Endometrial microvascular endothelial cells (primary cell): ENCODE results near the gene ADGRG1. TPM values are rescaled to one million over a fixed set of nuclear protein-coding genes. Genes with fewer than 3 reads are reported as not detected.
"Not testable (repeated sequence)": the region's sequence is repeated elsewhere in the genome, so short reads cannot be mapped to it uniquely, and the experiment has no call there.

Source experiments
- in situ Hi-C: cut with HindIII; loops from 2 replicates; pipeline ENCODE4 v1.10.0; 2017; ENCODE audit warnings: low sequenced_read_pairs, low pct_unique_long_range_greater_than_20kb; ENCODE audit errors: inconsistent ontology term
- total RNA-seq: library from RNA; depleted of rRNA; stranded (reverse); fragments of >200 nt; gene quantifications from one replicate; pipeline ENCODE4 v1.2.3, GENCODE V29; 2015; ENCODE audit errors: inconsistent ontology term

The ADGRG1 gene
- total RNA-seq, 1 donor from 2014 or later, result 242 TPM

DNA sequence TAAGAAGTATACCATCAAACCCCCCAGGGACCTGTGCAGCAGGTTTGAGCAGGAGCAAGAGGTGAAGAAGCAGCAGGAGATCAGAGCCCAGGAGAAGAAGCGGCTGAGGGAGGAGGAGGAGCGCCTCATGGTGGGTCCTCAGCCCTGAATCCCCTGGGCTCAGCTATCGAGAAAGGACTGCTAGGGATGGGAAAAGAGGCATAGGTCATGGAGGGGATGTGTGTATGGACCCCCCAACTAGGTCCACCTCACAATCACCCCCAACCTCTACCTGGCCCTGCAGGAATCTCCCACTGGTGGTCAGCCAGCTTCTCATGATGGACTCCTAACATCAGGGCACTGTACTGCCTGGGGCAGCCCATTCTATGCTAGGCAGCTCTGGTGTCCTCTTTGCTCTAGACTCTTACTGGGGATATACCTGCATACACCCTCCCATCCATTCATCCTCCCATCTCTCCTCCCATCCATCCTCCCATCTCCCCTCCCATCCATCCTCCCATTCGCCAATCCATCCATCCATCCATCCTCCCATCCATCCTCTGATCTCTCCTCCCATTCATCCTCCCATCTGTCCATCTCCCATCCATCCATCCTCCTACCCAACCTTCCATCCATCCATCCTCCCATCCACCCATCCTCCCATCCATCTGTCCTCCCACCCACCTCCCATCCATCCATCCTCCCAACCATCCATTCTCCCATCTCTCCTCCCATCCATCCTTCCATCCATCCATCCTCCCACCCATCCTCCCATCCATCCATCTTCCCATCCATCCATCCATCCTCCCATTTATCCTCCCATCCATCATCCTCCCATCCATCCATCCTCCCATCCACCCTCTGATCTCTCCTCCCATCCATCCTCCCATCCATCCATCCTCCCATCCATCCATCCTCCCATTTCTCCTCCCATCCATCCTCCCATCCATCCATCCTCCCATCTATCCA is 76.7 kb downstream of the ADGRG1 start:
- in situ Hi-C loops, result no loop called here

DNA sequence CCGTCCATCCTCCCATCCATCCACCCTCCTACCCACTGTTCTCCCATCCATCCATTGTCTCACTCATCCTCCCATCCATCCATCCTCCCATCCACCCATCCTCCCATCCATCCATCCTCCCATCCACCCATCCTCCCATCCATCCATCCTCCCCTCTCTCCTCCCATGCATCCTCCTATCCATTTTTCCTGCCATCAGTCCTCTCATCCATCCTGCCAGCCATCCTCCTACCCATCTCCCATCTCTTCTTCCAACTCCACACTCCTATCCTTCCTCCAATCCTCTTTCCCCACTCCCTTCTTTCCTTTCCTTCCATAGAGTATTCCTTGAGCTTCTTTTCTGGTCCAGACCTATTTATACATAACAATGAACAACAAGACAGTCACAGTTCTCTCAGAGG is 78.3 kb downstream of the ADGRG1 start:
- in situ Hi-C loops, result no loop called here

DNA sequence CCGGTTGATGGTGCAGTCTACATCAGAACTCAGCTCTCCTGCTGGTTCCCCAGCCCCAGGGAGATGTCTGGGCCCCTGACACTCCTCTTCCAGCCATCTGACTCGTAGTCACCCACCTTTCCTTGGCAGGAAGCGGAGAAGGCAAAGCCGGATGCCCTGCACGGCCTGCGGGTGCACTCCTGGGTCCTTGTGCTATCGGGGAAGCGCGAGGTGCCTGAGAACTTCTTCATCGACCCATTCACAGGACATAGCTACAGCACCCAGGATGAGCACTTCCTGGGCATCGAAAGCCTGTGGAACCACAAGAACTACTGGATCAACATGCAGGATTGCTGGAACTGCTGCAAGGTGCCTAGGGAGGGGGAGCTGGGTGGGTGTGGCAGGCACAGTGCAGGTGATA is 78.9 kb downstream of the ADGRG1 start:
- in situ Hi-C loops, result no loop called here

DNA sequence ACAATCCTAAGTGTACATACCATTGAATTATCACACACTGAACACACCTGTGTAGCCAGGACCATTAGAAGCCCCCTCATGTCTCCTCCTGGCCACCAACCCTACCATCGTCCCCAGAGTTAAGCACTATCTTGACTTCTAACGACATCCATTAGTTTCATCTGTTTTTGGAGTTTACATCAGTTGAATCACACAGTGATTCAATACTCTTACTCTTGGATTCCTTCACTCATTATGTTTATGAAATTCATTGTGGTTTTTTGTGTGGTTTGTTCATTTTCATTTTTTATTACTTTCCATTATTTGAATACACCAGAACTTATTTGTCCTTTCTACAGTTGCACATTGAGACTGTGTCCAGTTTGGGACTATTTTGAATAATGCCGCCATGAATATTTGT is 79.7 kb downstream of the ADGRG1 start:
- in situ Hi-C loops, result no loop called here

DNA sequence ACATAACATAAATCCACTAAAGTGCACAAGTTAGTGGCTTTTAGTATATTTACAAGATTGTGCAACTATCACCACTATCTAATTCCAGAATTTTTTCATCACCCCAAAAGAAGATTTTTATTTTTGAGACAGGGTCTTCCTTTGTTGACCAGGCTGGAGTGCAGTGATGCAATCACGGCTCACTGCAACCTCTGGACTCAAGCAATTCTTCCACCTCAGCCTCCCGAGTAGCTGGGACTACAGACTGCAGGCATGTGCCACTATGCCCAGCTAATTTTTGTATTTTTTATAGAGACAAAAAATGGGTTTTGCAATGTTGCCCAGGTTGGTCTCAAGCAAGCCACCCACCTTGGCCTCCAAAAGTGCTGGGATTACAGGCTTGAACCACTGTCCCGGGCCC is 81.2 kb downstream of the ADGRG1 start:
- in situ Hi-C loops, result no loop called here

DNA sequence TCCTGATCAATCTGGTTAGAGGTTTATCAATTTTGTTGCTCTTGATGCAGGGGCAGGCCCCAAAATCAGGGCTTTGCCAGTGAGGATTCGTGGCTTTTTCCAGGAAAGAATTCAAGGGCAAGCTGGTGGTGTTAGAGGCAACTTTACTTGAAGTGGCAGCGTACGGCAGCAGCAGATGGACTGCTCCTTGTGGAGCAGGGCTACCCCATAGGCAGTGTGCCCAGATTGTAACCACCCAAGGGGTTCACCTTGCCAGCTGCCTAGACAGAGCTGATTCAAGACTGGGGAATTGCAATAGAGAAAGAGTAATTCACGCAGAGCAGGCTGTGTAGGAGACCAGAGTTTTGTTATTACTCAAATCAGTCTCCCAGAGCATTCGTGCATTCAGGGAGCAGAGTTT is 82.9 kb downstream of the ADGRG1 start:
- in situ Hi-C loops, result no loop called here

DNA sequence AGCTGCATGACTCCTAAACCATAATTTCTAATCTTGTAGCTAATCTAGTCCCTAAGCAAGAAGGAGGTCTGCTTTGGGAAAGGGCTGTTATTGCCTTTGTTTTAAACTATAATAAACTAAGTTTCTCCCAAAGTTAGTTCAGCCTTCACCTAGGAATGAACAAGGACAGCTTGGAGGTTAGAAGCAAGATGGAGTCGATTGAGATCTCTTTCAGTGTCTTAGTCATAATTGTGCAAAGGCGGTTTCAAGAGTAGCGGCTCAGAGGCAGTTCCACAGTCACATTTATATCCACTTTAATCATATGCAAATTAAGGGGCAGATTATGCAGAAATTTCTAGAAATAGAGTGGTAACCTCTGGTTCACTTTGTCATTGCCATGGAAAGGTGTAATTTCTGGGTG is 83.6 kb downstream of the ADGRG1 start:
- in situ Hi-C loops, result no loop called here

DNA sequence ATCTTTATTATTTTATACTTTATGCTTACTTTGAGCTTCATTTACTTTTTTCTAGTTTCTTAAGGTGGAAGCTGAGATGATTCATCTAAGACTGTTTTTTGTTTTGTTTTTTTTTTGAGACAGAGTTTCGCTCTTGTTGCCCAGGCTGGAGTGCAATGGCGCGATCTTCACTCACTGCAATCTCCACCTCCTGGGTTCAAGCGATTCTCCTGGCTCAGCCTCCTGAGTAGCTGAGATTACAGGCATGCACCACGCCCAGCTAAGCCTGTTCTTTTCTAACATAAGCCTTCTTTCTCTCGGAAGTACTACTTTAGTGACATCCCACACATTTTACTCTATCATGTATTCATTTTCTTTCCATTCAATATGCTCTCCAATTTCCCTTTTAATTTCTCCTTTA is 84.1 kb downstream of the ADGRG1 start:
- in situ Hi-C loops, result not testable (repeated sequence)

DNA sequence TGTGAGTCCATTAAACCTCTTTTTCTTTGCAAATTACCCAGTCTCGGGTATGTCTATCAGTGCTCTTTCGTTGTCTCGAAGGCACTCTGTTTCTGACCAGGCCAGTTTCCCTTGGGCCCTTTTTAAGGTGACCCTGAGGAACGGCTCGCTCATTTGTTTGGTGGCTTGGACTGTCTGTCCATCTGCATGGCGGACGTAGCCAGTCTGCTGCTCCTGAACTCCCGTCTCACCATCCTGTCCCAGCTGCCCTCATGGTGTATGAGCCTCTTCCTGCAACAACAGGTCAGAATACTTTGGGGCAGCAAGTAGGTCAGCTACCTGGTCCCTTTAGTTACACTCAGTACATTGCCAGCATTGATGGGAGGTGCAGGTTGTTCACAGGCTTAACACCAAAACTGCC is 85.2 kb downstream of the ADGRG1 start:
- in situ Hi-C loops, result no loop called here

DNA sequence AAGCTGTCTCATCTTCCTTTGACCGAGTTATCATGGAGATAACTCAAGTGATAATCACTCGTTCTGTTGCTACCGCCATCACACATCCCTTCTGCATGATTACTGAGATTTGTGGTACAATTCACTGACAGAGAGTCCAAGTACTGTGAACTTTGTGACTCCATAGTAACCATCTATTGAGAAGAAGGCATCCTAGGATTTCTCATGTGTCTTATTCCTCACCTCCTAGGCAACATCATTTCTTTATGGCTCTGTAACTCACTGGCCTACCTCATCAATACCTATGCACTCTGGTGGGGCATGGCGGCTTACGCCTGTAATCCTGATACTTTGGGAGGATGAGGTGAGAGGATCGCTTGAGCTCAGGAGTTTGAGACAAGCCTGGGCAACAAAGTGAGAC is 85.6 kb downstream of the ADGRG1 start:
- in situ Hi-C loops, result no loop called here

Other genes with a start within 250 kb of the ADGRG1 start
- gene CCL17, start 223.9 kb upstream of the ADGRG1 start, total RNA-seq, result not detected
- 87.3 TPM for gene CIAPIN1, start 181.2 kb upstream of the ADGRG1 start, total RNA-seq
- 52.5 TPM for gene COQ9, start 181.2 kb upstream of the ADGRG1 start, total RNA-seq
- 114 TPM for gene POLR2C, start 166.0 kb upstream of the ADGRG1 start, total RNA-seq
- 13.5 TPM for gene DOK4, start 142.1 kb upstream of the ADGRG1 start, total RNA-seq
- gene CCDC102A, start 92.1 kb upstream of the ADGRG1 start, total RNA-seq, result 9.8 TPM
- not detected for gene ADGRG5, start 86.0 kb upstream of the ADGRG1 start, total RNA-seq
- gene ADGRG3, start 39.7 kb downstream of the ADGRG1 start, total RNA-seq, result not detected
- gene DRC7, start 66.2 kb downstream of the ADGRG1 start, total RNA-seq, result not detected
- gene KATNB1, start 107.1 kb downstream of the ADGRG1 start, total RNA-seq, result 43.4 TPM
- 47.7 TPM for gene KIFC3, start 173.9 kb downstream of the ADGRG1 start, total RNA-seq